IMR-90 (cell line): ENCODE results near the gene BHLHA9. TPM values are rescaled to one million over a fixed set of nuclear protein-coding genes. Genes with fewer than 3 reads are reported as not detected.

Experiments used
- ATAC-seq: fragments of 200-7000 bp; cut with Tn5 transposase; 2 replicates; pipeline ENCODE4 v1.9.1; 2020; ENCODE audit warnings: low read depth, mild to moderate bottlenecking, moderate library complexity
- BruUV-seq: library from RNA; stranded (reverse); fragments of 400-500 nt; replicated peaks from 2 replicates; lab custom pipeline; 2021; lab: Mats Ljungman, UMichigan
- CTCF ChIA-PET: fragments of 300-600 bp; formaldehyde crosslinking; extraction: SDS; loops from one replicate; lab custom pipeline; 2021; ENCODE audit warnings: antibody characterized with exemption; lab: Yijun Ruan, JAX
- POLR2A ChIA-PET: fragments of 300-600 bp; sonication (Branson Sonifier 250); formaldehyde crosslinking; loops from one replicate; lab custom pipeline; 2022; ENCODE audit warnings: antibody characterized with exemption; ENCODE audit not compliant: unreplicated experiment; lab: Charles Lee
- DNase-seq: peaks from one replicate; pipeline ENCODE4 v3.0.0; 2013
- H2AFZ ChIP-seq: replicated peaks from 2 replicates; pipeline ENCODE3; 2013; ENCODE audit warnings: low read length, mild to moderate bottlenecking; ENCODE audit not compliant: poor library complexity
- H2AK5ac ChIP-seq: 2 replicates; pipeline ENCODE4 v1.6.1; 2013; ENCODE audit warnings: low read depth, low read length, inconsistent platforms
- H2AK9ac ChIP-seq: replicated peaks from 2 replicates; pipeline ENCODE3; 2013; ENCODE audit warnings: mild to moderate bottlenecking, low read depth, low read length, moderate library complexity; ENCODE audit not compliant: poor library complexity
- H2BK120ac ChIP-seq: 2 replicates; pipeline ENCODE4 v1.6.1; 2013; ENCODE audit warnings: low read depth, low read length, inconsistent platforms
- H2BK15ac ChIP-seq: 3 replicates; pipeline ENCODE4 v1.6.1; 2013; ENCODE audit warnings: low read depth, low read length, inconsistent platforms
- H2BK20ac ChIP-seq: 2 replicates; pipeline ENCODE4 v1.6.1; 2013; ENCODE audit warnings: low read depth, mild to moderate bottlenecking, inconsistent platforms, low read length, moderate library complexity
- H2BK5ac ChIP-seq: 2 replicates; pipeline ENCODE4 v1.6.1; 2013; ENCODE audit warnings: mild to moderate bottlenecking, low read depth, low read length, inconsistent platforms; ENCODE audit not compliant: poor library complexity, severe bottlenecking
- H3K14ac ChIP-seq: replicated peaks from 2 replicates; pipeline ENCODE4 v1.6.1; 2013; ENCODE audit warnings: low read depth, low read length, inconsistent platforms
- H3K18ac ChIP-seq: 2 replicates; pipeline ENCODE4 v1.6.1; 2013; ENCODE audit warnings: low read depth, low read length, control low read depth
- H3K23ac ChIP-seq: 2 replicates; pipeline ENCODE4 v1.6.1; 2013; ENCODE audit warnings: low read depth, low read length, inconsistent platforms
- H3K27ac ChIP-seq: 2 replicates; pipeline ENCODE4 v1.5.1; 2013; ENCODE audit warnings: mild to moderate bottlenecking, control low read depth, low read length; ENCODE audit not compliant: insufficient read depth
- H3K27me3 ChIP-seq: 2 replicates; pipeline ENCODE4 v1.6.1; 2013; ENCODE audit warnings: low read length; ENCODE audit not compliant: control insufficient read depth, insufficient read depth
- H3K36me3 ChIP-seq: 2 replicates; pipeline ENCODE4 v1.6.1; 2013; ENCODE audit warnings: low read length, mixed read lengths; ENCODE audit not compliant: control insufficient read depth, insufficient read depth
- H3K4ac ChIP-seq: 2 replicates; pipeline ENCODE4 v1.6.1; 2013; ENCODE audit warnings: low read depth, low read length, inconsistent platforms
- H3K4me1 ChIP-seq: 2 replicates; pipeline ENCODE4 v1.6.1; 2013; ENCODE audit warnings: low read length, mixed read lengths; ENCODE audit not compliant: control insufficient read depth, insufficient read depth
- H3K4me2 ChIP-seq: 2 replicates; pipeline ENCODE4 v1.6.1; 2013; ENCODE audit warnings: low read depth, mild to moderate bottlenecking, control low read depth, low read length, moderate library complexity
- H3K4me3 ChIP-seq: 2 replicates; pipeline ENCODE4 v1.5.1; 2013; ENCODE audit warnings: low read depth, mild to moderate bottlenecking, control low read depth, low read length, moderate library complexity; ENCODE audit not compliant: insufficient read depth
- H3K56ac ChIP-seq: 2 replicates; pipeline ENCODE4 v1.6.1; 2013; ENCODE audit warnings: low read length, inconsistent platforms; ENCODE audit not compliant: insufficient read depth; ENCODE audit errors: extremely low read depth
- H3K79me1 ChIP-seq, 2 experiments: 2 replicates each; pipeline ENCODE4 v1.6.1; 2013; ENCODE audit warnings: low read length in 2 of 2, inconsistent platforms in 1 of 2, low read depth in 1 of 2
- H3K9ac ChIP-seq: 2 replicates; pipeline ENCODE4 v1.6.1; 2013; ENCODE audit warnings: low read depth, low read length, control low read depth
- H3K9me1 ChIP-seq: 2 replicates; pipeline ENCODE4 v1.6.1; 2013; ENCODE audit warnings: low read length, inconsistent platforms; ENCODE audit not compliant: insufficient read depth
- H3K9me3 ChIP-seq: 2 replicates; pipeline ENCODE4 v1.6.1; 2013; ENCODE audit warnings: low read length; ENCODE audit not compliant: control insufficient read depth, insufficient read depth
- H4K20me1 ChIP-seq: 2 replicates; pipeline ENCODE4 v1.6.1; 2013; ENCODE audit warnings: low read length, inconsistent platforms; ENCODE audit not compliant: insufficient read depth
- H4K5ac ChIP-seq: 2 replicates; pipeline ENCODE4 v1.6.1; 2013; ENCODE audit warnings: mild to moderate bottlenecking, low read depth, low read length, control low read depth
- H4K8ac ChIP-seq, 2 experiments: 2 replicates each; pipeline ENCODE4 v1.6.1; 2013; ENCODE audit warnings: low read depth in 2 of 2, low read length in 2 of 2, control low read depth in 1 of 2, inconsistent platforms in 1 of 2
- H4K91ac ChIP-seq: 2 replicates; pipeline ENCODE4 v1.6.1; 2013; ENCODE audit warnings: low read depth, low read length, inconsistent platforms; ENCODE audit not compliant: insufficient read depth
- BHLHE40 ChIP-seq: fragments of 150-350 bp; IDR thresholded peaks from 2 replicates; pipeline ENCODE4 v1.6.1; 2016; ENCODE audit warnings: mild to moderate bottlenecking, low read depth, low read length
- MXI1 ChIP-seq: IDR thresholded peaks from 2 replicates; pipeline ENCODE4 v1.6.1; 2012; ENCODE audit warnings: low read depth, mild to moderate bottlenecking, low read length, moderate library complexity, borderline replicate concordance
- whole genome bisulfite sequencing, 2 experiments: methylation state at CpG; one replicate each; pipeline versions ENCODE4 v1.1.5 to v1.1.7; 2013; ENCODE audit warnings: missing lambda C conversion rate in 2 of 2; ENCODE audit not compliant: insufficient read length in 1 of 2; ENCODE audit errors: extremely low coverage in 2 of 2; 5-methylcytosine and 5-hydroxymethylcytosine counted together
- dilution Hi-C: fragments of 300-500 bp; cut with HindIII; formaldehyde crosslinking; loops from one replicate; pipeline ENCODE4 v1.14.3; 2018; ENCODE audit warnings: low sequenced_read_pairs; ENCODE audit not compliant: unreplicated experiment
- in situ Hi-C: fragments of 300-500 bp; cut with MboI; formaldehyde crosslinking; loops from 3 replicates; pipeline ENCODE4 v1.14.3; 2019; ENCODE audit warnings: low sequenced_read_pairs, inconsistent platforms, mixed read lengths
- intact Hi-C: fragments of 100-400 bp; cut with micrococcal nuclease; formaldehyde crosslinking; loops from 2 replicates; pipeline ENCODE4 v1.10.0; 2022
- polyA plus RNA-seq, 3 experiments: library from polyadenylated mRNA; depleted of rRNA; stranded (reverse); fragments of >200 nt; gene quantifications; 2 replicates each; pipeline ENCODE4 v1.2.3, GENCODE V29; 2012; ENCODE audit warnings: low replicate concordance in 1 of 3
- total RNA-seq: library from RNA; depleted of rRNA; stranded (reverse); fragments of >200 nt; gene quantifications from 2 replicates; pipeline ENCODE4 v1.2.3, GENCODE V29; 2012

The BHLHA9 gene
- total and polyA plus RNA-seq, 2 of the 4 experiments (the other 2 are of a cell fraction) = not detected

DNA sequence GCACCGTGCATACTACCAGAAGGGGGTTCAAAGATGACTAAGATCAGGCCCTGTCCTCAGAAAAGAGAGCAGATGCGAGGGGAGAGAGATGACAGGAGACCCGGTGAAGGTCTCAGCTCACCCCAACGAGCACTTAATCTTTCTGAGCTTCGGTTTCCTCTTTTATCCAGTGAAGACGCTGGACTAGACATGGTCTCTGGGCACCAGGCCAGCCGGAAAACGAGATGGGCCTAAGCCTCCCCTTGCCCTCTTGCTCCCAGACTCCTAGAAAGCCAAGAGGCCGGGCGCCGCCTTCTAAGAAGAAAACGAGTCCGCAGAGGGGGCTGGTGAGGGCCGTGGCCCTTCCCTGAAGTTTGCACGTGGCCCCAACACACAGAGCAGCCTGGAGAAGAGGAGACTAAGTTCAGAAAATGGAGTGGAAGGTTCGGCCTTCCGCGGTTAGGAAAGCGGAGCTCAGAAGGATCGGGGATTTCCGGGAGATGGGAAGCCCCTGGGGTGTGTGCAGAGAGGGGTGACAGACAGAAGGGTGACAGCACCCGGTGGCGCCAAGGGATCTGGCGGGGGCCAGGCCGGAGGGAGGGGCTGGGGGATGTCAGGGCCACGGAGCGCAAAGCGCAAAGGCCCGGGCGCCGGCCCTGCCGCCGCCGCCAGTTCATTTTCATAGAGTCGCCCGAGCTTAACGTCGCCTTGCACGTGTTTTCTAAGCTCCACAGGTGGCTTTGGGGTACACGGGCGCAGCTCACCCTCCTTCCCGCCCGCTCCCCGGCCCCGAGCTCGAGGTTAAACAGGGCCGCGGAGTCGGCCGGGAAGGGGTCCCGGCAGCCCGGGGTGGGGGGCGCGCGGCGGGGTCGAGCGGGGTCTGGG, 42.1 kb upstream of the BHLHA9 start:
- in situ Hi-C loops = no loop called here
- Histone ChIP-seq H3K23ac (no peak overlapping the region), H2AFZ (peak overlapping the region; percentile 63), H3K9me1 (no peaks in the 10 kb centered on the region), H3K56ac (no peak overlapping the region), H3K4me3 (no peak overlapping the region), H3K14ac (no peak overlapping the region), H2BK120ac (no peak overlapping the region), H4K8ac (no peak overlapping the region), H3K9ac (no peak overlapping the region), H4K5ac (no peak overlapping the region), H3K79me1 (no peaks in the 10 kb centered on the region), H2BK15ac (no peak overlapping the region), H3K36me3 (no peaks in the 10 kb centered on the region), H4K91ac (no peak overlapping the region), H3K4me2 (peak overlapping the region; percentile 53; the same call in 1 of the 2 replicates), H3K18ac (no peak overlapping the region), H2AK9ac (no peak overlapping the region), H3K4ac (no peak overlapping the region), H3K9me3 (peaks cover 2% of the 10 kb centered on the region; the same call in 1 of the 2 replicates), H2AK5ac (no peak overlapping the region), H3K27me3 (peaks cover 70% of the 10 kb centered on the region), H3K4me1 (peaks cover 4% of the 10 kb centered on the region), H3K27ac (no peak overlapping the region), H4K20me1 (peaks cover 6% of the 10 kb centered on the region), H2BK5ac (no peak overlapping the region), H2BK20ac (no peak overlapping the region)
- intact Hi-C loops = no loop called here
- BruUV-seq = no TSS peak
- dilution Hi-C loops = no loop called here
- CTCF ChIA-PET = no interaction called here
- DNase-seq (no peak), ATAC-seq (no peak)
- TF ChIP-seq BHLHE40 (no peak), MXI1 (no peak)
- POLR2A ChIA-PET = interaction anchor here (0.6 kb wide), 1 partner anchor 344 kb away, joined by 6 read pairs; no protein-coding TSS in a partner anchor
- WGBS, 2 experiments = 10% methylated on average over 30 of the region's 58 CpGs; no CpG with 5 or more reads in 1 of the 2 experiments
